ENCODE results near the gene VKORC1L1.

DNA sequence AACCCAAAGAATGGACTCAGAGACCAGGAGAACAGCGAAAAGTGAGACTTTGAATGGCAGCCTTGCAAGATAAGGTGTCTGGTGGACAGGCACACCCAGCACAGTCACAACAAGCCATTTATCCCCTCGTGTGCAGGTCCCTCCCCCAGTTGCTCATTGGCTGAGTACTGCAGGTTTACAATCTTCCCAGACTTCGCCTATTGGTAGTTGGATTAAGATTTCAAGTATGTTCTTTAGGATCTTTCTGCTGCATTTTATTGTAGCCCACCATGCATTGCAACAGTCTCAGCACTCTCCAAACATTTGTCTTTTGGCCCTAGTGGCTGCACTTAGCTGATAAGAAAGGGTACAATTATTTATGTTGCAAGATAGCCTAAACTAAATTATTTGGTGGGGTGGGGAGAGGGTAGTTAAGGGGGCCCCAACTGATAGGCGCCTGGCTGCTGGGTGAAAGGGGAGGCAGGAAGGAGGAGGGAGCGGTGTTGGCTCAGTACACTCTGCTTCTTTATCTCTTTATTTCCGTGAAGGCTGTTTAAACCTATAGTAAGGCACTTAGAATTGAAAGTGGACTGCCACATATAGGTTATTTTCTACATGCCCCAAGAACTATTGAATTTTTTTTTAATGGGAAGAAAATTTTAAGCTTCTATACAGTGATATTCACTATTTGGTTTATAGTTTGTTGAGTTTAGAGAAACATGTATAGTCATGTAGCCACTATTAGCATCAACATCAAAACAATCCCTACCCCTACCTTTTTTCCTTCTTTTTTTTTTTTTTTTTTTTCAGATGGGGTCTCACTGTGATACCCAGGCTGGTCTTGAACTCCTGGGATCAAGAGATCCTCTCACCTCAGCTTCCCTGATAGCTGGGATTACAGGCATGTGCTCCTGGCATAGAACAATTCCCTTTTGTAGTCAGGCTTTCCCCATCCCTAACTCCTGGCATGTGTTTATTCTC is 54.9 kb downstream of the VKORC1L1 start:
- TF ChIP-seq, protein P1, sequence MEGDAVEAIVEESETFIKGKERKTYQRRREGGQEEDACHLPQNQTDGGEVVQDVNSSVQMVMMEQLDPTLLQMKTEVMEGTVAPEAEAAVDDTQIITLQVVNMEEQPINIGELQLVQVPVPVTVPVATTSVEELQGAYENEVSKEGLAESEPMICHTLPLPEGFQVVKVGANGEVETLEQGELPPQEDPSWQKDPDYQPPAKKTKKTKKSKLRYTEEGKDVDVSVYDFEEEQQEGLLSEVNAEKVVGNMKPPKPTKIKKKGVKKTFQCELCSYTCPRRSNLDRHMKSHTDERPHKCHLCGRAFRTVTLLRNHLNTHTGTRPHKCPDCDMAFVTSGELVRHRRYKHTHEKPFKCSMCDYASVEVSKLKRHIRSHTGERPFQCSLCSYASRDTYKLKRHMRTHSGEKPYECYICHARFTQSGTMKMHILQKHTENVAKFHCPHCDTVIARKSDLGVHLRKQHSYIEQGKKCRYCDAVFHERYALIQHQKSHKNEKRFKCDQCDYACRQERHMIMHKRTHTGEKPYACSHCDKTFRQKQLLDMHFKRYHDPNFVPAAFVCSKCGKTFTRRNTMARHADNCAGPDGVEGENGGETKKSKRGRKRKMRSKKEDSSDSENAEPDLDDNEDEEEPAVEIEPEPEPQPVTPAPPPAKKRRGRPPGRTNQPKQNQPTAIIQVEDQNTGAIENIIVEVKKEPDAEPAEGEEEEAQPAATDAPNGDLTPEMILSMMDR (IDR thresholded peaks at IDR 0.05; ENCODE audit: low read depth, low read length) = no peak
- TF ChIP-seq POLR2A (IDR thresholded peaks at IDR 0.05; ENCODE audit: extremely low read depth, insufficient read length) = no peak
- TF ChIP-seq, protein P2, sequence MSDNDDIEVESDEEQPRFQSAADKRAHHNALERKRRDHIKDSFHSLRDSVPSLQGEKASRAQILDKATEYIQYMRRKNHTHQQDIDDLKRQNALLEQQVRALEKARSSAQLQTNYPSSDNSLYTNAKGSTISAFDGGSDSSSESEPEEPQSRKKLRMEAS (IDR thresholded peaks at IDR 0.05; ENCODE audit: low read depth, low read length) = no peak
- TF ChIP-seq MYC (IDR thresholded peaks at IDR 0.05; ENCODE audit: low read depth, low read length) = no peak

Measured in NB4 (cell line).